HG02642 (cell line): Measurements from ENCODE around the gene HADHA.

Source experiments
- ATAC-seq: cut with Tn5 transposase; IDR thresholded peaks from one replicate; pipeline ENCODE4 v1.9.1; 2021; ENCODE audit warnings: mild to moderate bottlenecking; ENCODE audit not compliant: unreplicated experiment, poor library complexity

HADHA gene

DNA sequence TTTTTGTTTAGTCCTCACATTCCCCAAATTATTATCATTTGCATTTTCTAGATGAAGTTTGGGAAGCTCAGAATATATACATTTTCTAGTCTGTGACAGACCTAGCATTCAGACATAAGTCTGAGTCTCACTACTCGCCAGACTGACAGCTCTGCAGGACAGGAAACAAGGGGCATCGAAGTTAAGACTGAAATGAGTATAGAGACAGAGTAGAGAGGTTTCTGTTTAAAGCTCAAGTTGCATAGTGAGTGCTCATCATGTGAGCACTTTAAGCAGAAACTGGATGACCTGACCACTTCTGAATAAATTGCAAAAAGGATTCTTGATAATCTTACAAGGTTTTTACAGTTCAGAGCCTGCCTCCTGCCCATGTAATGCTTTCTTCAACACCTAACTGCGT lies 1.4 kb upstream of the HADHA start:
- ATAC-seq: no peak

- peak; percentile 10 for ATAC-seq
Observed at GRCh38 chr2:26245231-26245732, 850 bp upstream of the HADHA start.

DNA sequence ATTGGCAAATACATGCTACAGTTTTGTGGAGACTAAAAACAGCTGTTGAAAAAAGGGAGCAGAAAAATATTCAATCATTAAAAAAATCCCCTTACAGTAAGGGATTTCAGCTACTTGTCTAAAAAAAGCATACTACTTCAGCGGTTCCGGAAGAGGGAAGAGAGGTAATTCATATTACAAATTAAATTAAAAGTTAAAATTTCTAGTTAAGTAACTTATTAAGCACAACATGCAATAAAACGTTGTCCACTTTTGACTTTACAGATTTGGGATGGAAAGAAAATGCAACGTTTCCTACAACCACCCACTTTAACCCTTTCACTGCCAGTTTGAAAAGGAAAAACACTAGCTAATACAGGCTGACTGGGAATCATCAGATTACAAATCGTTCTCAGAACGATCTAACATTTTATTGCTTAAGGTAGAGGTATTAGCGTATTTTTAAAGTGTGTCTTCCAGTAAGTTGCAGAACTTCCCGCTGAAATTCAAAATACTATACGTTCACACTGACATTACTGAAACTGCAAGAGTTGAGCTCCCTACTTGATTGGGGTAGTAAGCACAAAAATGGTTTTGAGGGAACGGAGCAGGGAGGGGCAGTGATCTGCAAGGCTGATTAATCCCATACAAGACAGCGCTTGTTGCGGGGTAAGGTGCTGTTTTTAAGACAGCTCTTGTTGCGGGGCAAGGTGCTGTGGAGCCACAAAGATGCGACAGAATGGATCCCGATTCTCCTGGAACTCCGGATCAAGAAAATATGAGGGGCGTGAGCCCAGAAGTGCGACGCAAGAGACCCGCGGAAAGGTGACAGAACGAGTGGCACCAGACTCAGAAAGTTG lies 743 bp downstream of the HADHA start:
- no peak for ATAC-seq

- no peak for ATAC-seq
Observed at GRCh38 chr2:26241928-26242436, 2.5 kb downstream of the HADHA start.

DNA sequence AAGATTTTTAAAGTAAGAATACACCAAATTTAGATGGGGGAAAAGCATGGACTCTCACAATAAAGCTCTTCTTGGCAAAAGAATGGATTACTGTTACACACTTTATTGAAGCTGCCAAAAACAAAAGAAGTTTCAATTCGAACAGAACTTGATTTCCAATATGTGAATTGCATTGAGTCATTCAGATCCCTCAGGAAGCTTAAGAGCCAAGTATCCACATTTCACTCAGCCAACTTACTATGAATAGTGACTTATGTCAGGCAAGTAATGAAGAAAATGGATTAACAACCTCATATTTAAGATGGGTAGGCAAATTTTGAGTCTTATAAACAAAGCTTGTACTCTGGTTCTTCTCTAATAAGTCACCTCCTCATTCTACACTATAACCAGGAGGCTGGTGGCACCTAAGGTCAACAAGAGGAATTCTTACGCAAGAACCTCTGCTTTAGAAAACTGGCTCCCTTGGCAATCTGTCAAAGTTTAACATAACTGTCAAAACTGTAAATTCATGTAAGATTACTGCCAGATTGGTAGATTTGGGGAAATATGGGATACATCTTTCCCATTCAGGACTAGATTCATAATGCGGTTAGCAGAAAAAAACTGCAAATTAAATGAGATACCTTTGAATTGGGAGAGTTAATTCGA lies 6.0 kb downstream of the HADHA start:
- ATAC-seq: no peak

- no peak for ATAC-seq
Observed at GRCh38 chr2:26237868-26238267, 6.6 kb downstream of the HADHA start.

DNA sequence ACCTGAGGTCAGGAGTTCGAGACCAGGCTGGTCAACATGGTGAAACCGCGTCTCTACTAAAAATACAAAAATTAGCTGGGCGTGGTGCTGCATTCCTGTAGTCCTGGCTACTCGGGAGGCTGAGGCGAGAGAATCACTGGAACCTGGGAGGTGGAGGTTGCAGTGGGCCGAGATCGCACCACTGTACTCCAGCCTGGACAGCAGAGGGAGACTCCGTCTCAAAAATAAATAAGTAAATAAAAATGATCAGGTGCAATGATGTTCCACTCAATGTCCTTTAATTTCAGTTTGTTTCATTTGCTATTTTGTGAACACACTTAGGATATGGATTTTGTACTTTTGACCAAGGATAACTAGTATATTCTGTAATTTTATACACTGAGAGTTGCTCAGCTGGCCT lies 9.3 kb downstream of the HADHA start:
- no peak for ATAC-seq

DNA sequence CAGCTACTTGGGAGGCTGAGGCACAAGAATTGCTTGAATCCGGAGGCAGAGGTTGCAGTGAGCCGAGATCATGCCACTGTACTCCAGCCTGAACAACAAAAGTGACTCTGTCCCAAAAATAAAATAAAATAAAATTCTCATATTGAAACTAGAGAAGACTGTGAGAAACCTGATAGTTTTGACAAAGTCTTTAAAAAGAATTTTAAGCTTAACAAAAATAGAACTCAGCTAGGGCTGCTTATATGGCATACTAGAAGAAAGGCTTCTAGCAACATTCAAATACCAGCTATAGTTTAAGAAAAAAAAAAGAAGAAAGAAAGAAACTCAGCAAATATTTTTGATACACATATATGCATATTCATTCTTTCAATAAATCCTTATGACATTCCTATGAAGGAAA lies 13.6 kb downstream of the HADHA start:
- no peak for ATAC-seq

GRCh38 chr2:26229595-26229994 lies 14.8 kb downstream of the HADHA start:
- no peak for ATAC-seq

DNA sequence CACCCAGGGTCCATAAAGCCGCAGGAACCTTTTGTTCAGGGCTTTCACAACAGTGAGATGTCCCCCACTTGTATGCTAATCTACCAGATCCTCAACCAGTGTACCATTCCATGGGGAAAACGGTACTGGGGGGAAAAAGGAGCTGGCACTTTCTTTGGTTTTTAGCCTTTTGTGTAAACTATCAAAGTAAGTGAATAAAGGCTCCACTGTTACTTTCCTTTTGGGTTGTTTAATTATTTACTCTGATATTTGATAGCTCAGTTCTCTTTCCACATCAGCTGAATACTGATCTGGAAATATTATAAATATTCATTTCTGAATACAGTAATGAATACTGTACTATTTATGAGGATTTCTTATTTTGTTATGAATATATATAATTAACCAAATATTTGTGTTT lies 20.3 kb downstream of the HADHA start:
- ATAC-seq: no peak

DNA sequence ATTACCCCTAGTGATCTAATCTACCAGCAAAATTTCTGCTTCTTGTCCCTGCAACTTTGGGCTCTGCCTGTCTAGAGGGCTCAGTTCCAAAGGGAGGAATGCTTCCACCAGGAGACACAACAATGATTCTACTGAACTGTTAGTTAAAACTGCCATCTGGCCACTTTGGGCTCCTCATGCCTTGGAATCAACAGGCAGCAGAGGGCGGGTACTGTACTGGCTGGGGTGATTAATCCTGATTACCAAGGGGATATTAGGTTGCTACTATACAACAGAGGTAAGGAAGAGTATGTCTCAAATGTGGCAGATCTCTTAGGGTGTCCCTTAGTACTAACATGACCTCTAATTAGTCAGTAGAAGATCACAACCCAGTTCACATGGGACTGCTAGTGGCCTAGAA lies 21.4 kb downstream of the HADHA start:
- no peak for ATAC-seq

DNA sequence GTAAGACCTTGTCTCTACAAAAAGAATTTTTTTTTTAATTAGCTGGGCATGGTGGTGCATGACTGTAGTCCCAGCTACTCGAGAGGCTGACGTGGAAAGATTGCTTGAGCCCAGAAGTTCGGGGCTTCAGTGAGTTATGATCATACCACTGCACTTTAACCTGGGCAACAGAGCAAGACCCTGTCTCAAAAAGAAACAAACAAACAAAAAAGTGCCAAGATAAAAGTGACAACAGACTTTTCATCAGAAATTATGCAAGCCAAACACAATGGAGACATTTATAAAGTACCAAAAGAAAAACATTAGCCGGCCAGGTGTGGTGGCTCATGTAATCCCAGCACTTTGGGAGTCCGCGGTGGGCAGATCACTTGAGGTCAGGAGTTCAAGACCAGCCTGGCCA lies 26.7 kb downstream of the HADHA start:
- no peak for ATAC-seq

DNA sequence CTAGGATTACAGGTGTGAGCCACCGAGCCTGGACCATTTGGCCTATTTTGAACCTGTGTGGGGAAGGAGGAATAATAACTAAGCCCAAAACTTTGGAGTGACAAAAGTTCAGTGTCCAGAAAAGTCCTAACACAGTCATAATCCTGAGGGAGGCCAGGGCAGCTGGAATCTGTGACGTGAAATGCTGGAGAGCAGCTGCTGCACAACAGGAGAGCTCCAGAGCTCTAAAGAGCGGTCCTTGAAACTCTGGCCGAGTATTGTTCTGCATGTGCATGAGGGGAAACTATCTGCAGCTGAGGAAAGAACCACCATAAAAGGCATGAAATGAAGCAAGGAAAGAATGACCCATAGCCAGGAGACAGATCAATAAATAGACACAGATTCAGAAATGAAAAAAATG lies 27.8 kb downstream of the HADHA start:
- no peak for ATAC-seq

DNA sequence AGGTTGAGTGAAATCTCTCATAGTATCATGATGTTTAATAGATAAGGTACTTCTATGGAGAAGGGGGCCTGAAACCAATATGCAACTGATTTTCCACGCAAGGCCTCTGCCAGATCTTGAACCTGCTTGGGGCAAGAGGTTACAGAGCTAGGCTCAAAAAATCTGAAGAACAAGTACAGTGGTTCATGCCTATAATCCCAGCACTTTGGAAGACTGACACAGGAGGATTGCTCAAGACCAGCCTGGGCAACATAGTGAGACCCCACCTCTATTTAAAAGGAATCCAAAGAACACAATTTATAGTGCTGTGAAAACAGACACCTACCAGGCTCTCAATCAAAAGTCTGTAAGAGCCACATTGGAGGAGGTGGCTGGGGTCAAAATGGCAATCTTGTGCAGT lies 28.6 kb downstream of the HADHA start:
- no peak for ATAC-seq

- no peak for ATAC-seq
Observed at GRCh38 chr2:26214759-26215158, 29.7 kb downstream of the HADHA start.

- ATAC-seq: no peak
Observed at GRCh38 chr2:26212011-26212410, 32.4 kb downstream of the HADHA start.

DNA sequence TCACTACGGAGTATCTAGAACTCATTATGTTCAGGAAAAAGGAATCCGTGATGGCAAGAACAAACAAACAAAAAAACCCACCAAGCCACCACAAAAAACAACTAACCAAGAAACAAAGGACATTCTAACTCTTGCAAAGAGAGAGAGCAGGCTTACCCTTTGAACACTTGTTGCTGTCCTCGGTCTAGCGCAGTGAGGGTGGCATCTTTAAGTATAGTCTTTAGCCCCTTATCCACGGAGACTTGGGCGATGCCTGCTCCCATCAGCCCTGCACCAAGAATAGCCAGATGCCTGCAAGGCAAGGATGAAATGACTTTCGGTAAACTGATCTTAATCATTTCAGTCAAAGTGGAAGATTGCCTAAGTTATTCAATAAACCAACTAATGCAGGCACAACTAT lies 40.5 kb downstream of the HADHA start:
- no peak for ATAC-seq

DNA sequence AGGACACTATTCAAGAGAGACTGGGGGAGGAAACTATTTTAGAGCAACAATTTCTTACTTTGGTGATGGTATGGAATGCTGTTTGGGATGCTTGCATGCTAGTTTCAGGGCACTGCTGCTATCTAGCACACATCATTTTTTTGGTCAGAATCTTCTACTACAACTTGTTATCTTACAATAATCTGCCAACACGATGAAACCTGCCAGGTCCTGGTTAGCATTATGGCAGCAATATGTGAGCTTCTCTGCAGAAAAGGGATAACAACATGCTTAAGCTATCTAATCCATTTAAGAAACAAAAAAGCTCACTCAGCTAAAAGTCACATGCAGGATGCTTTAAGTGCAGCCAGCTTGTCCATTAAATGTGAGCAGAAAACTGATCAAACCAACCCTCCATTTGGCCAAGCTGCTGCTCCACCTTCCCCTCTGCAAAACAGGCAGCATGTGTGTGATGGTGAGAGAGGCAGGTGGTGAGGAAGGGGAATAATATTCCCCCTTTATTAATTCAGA lies 41.4 kb downstream of the HADHA start:
- no peak for ATAC-seq

DNA sequence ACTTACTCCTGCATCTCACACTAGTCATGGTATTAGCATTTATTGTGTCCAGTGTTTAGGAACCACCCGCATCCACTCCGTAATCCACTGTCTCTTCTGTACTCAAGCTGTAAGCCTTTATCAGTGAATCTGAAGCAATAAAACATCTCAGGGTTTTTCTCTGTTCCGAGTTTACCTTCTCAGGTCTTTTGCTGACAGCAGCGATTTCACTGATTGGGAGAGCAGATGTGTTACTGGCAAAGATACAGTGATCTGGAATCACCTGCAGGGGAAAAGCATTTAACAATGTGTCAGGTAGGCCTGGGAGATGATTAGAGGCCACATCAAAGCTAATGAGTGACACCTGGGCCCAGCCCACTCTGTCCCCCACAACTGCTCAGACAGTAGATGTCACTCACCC lies 46.9 kb downstream of the HADHA start:
- no peak for ATAC-seq

DNA sequence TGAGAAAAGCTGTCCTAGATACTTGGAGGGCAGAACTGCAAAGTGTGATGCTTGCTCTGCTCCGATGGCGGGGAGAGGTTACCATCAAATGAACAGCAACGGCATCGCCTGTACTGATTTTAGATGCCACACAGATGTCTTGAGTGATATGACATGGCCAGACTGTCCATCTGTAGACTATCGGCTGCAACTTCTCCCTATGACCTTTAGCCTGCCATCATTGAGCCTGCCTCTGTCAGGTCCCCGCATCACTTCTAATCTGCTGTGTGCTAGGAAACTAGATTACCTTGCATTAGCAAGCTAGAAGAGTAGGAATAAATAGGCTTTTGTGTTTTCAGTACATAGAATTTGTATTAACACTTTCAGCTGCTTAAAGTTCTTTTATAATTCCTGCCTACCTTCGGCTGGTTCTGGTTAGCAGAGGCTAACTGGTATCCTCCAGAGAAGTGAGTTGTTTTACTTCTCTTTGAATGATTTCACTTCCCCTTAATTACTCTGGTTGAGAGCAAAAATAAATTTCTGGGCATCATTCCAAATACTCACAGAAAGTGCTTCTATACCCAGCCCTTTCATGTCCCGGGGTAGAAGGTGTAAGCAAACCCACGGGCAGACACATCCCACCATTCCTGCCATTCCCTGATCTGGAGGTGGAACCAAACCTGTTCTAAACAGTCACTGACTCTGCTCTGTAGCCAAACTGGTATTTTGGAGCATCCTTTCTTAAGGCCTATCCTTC lies 47.6 kb downstream of the HADHA start:
- ATAC-seq: no peak
